ENCODE measurements around the gene STX8.
"Not testable (repeated sequence)": the region's sequence is repeated elsewhere in the genome, so short reads cannot be mapped to it uniquely, and the experiment has no call there.

Gene STX8

DNA sequence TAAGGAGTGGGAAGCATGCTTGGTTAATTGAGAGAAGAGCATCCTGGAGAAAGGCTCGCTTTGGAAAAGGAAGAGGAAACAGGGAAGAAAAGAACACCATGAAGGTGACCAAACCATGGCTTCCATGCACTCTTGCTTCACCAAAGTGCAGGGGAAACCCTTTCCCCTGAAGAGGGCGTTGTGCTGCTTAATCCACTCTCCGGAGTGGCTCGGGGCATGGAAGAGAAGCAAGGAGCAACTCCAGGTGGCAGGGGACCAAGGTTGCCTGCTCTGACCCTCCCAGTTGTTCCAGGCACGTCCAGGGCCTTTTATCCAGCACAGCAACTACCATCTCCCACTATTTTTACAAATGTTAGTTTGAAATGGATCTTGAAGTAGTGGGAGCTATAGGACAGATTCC lies 108.1 kb downstream of the STX8 start:
- TF ChIP-seq, protein P1, sequence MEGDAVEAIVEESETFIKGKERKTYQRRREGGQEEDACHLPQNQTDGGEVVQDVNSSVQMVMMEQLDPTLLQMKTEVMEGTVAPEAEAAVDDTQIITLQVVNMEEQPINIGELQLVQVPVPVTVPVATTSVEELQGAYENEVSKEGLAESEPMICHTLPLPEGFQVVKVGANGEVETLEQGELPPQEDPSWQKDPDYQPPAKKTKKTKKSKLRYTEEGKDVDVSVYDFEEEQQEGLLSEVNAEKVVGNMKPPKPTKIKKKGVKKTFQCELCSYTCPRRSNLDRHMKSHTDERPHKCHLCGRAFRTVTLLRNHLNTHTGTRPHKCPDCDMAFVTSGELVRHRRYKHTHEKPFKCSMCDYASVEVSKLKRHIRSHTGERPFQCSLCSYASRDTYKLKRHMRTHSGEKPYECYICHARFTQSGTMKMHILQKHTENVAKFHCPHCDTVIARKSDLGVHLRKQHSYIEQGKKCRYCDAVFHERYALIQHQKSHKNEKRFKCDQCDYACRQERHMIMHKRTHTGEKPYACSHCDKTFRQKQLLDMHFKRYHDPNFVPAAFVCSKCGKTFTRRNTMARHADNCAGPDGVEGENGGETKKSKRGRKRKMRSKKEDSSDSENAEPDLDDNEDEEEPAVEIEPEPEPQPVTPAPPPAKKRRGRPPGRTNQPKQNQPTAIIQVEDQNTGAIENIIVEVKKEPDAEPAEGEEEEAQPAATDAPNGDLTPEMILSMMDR (IDR thresholded peaks at IDR 0.05; ENCODE audit: low read depth, low read length): no peak
- no peak overlapping the region for H3K4me3 ChIP-seq (ENCODE audit: low read depth, low read length)

DNA sequence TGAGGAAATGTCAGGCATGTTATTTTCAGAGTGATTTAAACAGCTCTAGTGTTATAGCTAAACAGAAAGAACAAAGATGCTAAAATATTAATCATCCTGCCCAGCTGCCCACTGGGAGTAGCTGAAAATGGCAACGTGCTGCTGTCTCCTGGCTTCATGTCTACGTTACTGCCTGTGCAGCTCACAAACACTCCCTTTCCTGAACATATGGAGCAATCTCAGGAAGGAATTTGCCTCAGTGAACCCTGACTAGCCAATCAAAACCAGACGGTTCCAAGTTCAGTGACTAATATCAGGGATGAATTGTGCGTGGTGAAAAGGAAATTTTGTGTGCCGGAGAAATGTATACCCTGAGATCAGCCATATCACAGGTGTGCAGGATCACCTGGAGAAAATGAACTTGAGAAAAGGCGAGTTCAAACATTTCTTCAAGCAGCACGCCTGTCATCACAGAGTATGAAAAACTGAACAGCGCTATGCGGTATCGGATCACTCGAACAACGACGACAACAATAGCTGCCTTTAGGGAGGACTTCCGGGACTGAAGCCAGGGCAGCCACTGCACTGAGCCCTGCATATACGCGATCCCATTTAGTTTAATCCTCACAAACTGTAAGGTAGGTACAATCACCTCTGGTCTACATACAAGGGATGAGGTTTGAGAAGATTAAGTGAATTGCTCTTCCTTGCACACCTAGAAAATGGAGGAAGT lies 110.3 kb downstream of the STX8 start:
- TF ChIP-seq, protein P1 (IDR thresholded peaks at IDR 0.05; ENCODE audit: low read depth, low read length): no peak
- no peak overlapping the region for H3K4me3 ChIP-seq (ENCODE audit: low read depth, low read length)

DNA sequence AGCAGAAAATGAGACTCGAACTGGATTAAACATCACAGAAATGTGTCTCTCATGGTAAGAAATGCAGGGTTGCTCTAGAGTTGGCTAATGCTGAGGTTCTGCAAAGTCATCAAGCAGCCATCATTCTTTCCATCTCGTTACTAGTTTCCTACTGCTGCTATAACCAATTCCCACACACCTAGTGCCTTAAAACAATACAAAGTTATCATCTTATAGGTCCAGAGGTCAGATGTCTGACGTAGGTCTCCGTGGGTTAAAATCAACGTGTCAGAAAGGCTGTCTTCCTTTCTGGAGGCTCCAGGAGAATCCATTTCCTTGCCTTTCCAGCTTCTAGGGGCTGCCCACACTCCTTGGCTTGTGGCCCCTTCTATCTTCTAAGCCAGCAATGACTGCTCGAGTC lies 118.6 kb downstream of the STX8 start:
- H3K4me3 ChIP-seq (ENCODE audit: low read depth, low read length): no peak overlapping the region
- TF ChIP-seq, protein P1 (IDR thresholded peaks at IDR 0.05; ENCODE audit: low read depth, low read length): no peak

DNA sequence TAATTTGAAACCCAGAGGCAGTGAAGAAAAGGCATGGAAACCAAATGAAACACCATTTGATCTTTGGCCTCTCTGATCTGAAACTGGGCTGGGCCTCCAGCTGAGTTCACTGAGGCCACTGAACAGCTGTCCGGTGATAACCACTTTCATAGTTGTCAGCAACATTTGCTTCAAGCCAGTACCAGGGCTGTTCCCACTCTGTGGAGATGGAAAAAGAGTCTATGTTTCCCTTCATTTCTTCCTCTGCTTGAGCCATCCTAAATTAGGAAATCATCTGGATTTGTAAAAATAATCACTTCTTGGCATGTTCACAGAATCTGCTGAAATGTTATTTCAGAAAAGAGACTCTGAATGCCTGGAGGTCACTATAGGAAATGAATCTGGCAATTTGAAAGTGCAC lies 119.3 kb downstream of the STX8 start:
- TF ChIP-seq, protein P1 (IDR thresholded peaks at IDR 0.05; ENCODE audit: low read depth, low read length): no peak
- no peak overlapping the region for H3K4me3 ChIP-seq (ENCODE audit: low read depth, low read length)

DNA sequence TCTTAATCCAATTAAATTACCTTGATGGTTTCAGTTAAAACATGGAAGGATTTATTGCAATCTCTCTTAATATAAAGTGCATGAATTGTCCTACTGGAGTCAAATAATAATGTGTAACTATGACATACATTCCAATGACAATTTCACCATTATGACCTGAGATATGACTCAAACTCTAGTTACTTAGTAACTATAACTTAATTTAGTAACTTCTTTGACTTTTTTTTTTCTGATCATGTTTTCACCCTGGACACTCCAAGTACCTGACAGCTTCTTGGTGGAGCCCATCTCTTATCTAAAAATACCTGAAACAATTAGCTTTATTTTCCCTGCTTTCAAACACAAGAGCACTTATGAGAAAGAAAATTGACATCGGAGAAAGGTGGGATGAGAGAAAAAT lies 123.7 kb downstream of the STX8 start:
- TF ChIP-seq, protein P1 (IDR thresholded peaks at IDR 0.05; ENCODE audit: low read depth, low read length): no peak
- H3K4me3 ChIP-seq (ENCODE audit: low read depth, low read length): no peak overlapping the region

DNA sequence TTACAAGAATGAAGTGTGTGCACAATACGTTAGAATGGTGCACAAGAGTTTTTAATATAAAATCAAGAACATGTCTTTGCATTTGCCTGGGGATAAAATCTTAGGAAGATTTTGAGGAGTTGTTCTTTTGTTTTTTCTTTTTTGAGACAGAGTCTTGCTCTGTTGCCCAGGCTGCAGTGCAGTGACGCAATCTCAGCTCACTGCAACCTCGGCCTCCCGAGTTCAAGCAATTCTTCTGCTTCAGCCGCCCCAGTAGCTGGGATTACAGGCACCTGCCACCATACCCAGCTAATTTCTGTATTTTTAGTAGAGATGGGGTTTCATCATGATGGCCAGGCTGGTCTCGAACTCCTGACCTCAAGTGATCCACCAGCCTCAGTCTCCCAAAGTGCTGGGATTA lies 128.3 kb downstream of the STX8 start:
- not testable (repeated sequence) for H3K4me3 ChIP-seq (ENCODE audit: low read depth, low read length)

DNA sequence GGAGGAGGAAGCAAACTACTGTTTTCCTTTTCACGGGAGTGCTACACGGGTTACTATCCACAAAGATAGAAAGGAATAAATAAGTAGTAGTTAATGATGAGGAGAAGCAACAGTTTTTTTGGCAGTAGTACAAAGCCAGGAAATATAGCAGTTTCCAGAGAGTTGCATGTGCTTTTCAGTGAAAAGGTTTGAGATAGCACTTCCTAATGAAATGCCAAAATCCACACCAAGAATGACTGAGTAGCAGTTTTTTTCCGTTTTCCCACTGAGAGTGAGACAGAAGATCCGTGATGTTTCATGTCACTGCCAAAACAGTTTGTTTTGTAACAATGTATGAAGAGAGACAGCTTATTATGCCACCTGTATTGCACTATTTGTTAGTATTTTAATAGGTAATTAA lies 129.1 kb downstream of the STX8 start:
- no peak overlapping the region for H3K4me3 ChIP-seq (ENCODE audit: low read depth, low read length)
- TF ChIP-seq, protein P1 (IDR thresholded peaks at IDR 0.05; ENCODE audit: low read depth, low read length): no peak

DNA sequence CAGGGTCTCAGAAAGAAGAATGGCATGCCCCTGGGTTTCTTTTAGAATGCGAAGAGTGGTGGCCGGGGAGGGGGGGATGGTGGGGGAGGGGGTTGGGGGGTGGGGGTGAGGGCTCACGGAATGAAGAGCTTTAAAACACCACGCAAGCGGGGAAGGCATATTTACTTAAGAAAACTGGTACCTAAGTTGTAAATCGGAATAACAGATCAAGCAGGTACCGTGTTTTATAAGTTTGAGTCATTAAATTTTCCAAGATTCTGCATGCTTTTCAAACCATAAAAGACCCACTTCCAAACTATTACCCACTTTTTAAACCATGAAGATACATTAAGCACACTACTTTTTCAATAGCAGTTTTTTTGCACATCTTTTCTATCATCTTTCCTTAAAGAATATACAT lies 130.2 kb downstream of the STX8 start:
- TF ChIP-seq, protein P1 (IDR thresholded peaks at IDR 0.05; ENCODE audit: low read depth, low read length): no peak
- H3K4me3 ChIP-seq (ENCODE audit: low read depth, low read length): no peak overlapping the region
